Raji (cell line): ENCODE results near the gene ATG5.

ENCODE experiments used
- POLR2A ChIP-seq: IDR thresholded peaks from 2 replicates; pipeline ENCODE4 v1.6.1; 2011; ENCODE audit warnings: low read depth, low read length, control low read depth; ENCODE audit not compliant: insufficient read depth

ATG5 gene

GRCh38 chr6:106324726-106325335 lies 729 bp downstream of the ATG5 start:
- TF ChIP-seq POLR2A, result no peak

GRCh38 chr6:106321940-106322339 lies 3.6 kb downstream of the ATG5 start:
- no peak for TF ChIP-seq POLR2A

- TF ChIP-seq POLR2A, result no peak
Observed at GRCh38 chr6:106318851-106319250, 6.7 kb downstream of the ATG5 start.

DNA sequence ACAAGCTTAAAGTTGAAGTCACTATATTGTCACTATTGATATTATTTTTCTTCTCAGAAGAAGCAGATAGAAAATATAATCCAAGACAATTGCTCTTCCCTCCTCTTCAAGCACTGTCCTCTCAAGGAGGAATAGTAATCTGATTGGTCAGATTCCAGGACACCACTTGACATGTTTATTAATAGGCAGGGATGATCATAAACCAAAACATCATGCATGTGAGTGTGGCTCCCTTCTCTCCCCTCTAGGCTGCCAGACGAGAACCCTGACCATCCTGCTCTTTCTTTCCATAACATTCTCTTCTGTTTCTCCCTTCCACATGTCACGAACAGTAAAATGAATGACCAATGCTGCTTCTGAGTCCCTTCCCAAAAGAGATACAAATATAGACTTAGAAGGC lies 7.5 kb downstream of the ATG5 start:
- no peak for TF ChIP-seq POLR2A

DNA sequence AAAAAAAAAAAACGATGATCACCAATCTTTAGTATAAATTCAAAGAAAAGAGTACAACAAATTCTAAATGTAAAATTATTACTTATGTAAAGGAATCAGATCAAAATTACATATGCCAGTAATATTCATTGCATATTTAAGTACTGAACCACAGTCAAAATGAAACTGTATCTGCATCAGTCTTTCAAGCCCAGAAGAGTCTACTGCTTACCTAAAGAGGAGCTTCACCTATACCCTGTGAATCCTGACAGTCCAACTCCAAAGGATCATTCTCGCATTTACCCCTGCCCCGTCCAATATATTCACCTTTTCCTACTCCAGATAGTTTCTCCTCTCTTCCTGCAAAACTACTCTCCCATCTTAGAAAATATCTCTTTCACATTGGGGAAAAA lies 9.2 kb downstream of the ATG5 start:
- no peak for TF ChIP-seq POLR2A

DNA sequence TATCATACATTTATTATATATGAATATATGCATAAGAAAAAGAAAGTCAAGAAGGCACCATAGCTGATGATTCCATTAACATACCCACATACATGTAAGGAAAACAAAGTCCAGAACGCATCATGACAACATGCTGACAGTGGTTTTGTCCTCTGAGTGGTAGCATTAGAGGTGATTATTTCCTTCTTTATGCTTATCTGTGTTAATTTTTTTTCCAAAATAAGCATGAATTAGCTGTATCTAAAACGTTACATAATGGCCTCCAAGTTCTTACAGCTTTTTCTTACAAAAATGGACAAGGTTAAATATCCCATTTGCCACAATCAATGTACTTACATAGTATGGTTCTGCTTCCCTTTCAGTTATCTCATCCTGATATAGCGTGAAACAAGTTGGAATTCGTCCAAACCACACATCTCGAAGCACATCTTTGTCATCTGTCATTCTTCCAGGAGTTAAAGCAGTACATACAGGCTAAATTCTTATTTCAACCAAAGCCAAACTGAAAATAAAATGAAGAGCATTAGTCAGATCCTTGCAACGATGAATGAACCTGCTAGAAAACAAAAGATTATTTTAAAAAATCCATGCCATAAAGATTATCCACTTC lies 9.7 kb downstream of the ATG5 start:
- TF ChIP-seq POLR2A, result no peak

GRCh38 chr6:106309766-106310373 lies 15.7 kb downstream of the ATG5 start:
- no peak for TF ChIP-seq POLR2A

GRCh38 chr6:106308985-106309384 lies 16.6 kb downstream of the ATG5 start:
- TF ChIP-seq POLR2A, result no peak

DNA sequence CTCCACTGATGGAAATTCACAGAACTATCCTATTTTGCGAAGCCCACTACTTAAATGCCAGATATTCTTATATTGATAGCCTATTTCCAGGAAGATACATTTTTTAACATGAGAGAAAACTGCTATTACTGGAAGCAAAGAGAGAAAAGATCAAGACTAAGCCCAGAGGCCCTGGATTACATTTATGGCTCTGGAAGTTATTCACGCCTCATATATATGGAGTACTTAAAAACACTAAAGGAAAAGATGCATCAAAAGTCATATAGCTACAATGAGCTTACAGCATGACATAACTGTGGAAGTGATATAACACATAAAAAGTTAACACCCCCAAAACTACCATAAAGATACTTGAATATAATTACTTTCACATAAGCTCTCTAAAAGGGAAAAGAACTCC lies 19.8 kb downstream of the ATG5 start:
- no peak for TF ChIP-seq POLR2A

DNA sequence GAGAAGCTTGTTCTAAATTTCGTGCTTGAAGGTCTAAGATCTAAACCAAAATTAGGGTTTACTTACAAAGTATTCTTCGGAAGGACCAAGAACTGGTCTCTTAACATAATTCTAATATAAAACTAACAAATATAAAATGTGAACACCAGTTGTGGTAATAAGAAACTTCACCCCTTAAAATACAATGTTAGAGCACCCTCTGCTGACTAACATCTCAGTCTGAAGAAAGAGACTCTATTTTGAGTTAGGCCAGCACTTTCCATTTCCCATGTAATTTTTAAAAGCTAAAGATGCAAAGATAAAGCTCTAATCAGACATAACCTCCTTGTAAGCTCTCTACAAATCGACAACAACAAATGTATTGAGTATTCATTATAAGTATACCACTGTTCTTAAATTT lies 24.6 kb downstream of the ATG5 start:
- no peak for TF ChIP-seq POLR2A

GRCh38 chr6:106300020-106300780 lies 25.4 kb downstream of the ATG5 start:
- TF ChIP-seq POLR2A, result no peak

GRCh38 chr6:106293116-106293515 lies 32.4 kb downstream of the ATG5 start:
- no peak for TF ChIP-seq POLR2A

DNA sequence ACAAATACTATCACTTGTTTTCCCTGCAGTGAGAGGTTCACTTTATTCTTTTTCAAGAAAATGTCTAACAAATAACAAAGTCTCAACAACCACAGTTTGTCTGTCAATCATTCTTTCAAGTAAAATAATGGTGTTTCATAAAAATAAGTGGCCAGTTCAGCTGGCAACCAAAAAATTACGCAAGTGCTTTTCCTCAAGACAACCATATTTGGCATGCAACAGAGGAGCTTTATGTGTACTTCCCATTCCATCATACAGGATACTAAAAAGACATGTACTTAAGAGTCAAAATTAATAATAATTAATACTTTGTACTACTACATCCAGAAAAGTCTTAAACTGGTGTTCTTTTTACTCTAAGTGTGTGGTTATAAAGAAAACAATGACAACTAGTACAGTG lies 34.6 kb downstream of the ATG5 start:
- no peak for TF ChIP-seq POLR2A

DNA sequence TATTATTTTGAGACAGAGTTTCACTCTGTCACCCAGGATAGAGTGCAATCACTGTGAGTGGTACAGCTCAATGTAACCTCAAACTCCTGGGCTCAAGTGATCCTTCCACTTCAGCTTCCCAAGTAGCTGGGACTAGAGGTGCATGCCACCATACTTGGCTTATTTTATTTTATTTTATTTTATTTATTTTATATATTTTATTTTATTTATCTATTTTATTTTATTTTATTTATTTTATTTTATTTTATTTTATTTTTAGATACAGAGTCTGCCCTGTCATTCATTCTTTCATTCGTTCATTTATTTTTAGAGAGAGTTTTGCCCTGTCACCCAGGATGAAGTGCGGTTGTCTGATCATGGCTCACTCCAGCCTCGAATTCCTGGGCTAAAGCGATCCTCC lies 35.5 kb downstream of the ATG5 start:
- no peak for TF ChIP-seq POLR2A

GRCh38 chr6:106287215-106287614 lies 38.3 kb downstream of the ATG5 start:
- TF ChIP-seq POLR2A, result no peak

DNA sequence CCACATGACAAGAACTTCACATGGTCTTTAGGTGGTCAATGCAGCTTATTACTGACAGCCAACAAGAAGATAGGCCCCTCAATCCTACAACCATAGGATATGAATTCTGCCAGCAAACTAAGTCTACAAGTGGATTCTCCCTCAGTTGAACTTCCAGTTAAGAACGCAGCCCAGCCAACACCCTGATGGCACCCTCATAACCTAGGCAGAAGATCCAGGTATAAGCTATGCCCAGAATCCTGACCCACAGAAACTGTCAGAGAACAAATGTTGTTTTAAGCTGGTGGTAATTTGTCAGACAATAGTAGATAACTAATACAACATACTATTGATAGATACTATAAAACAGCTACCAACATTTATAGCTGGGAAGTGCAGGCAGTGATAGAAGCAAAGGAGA lies 38.8 kb downstream of the ATG5 start:
- TF ChIP-seq POLR2A, result no peak
